ENCODE measurements around the gene ABCA9. TPM values are rescaled to one million over a fixed set of nuclear protein-coding genes. Genes with fewer than 3 reads are reported as not detected.
"Not testable (repeated sequence)": the region's sequence is repeated elsewhere in the genome, so short reads cannot be mapped to it uniquely, and the experiment has no call there.

The ABCA9 gene
- total RNA-seq (2014; rRNA removed; shearing (Covaris generic)), result not detected in 2 replicates

- in situ Hi-C loops (cut with HindIII; ENCODE audit: low sequenced_read_pairs), result no loop called here
Observed at GRCh38 chr17:69060822-69061221, at the start of gene ABCA9. Gene ABCA9, minus strand, starts transcription at chr17:69060927. Its CDS starts 9,801 bp downstream, at chr17:69051126.

GRCh38 chr17:69105907-69106730, 45.4 kb upstream of the ABCA9 start:
- DNase-seq (ENCODE audit: low spot score), result no peak
- in situ Hi-C loops (cut with HindIII; ENCODE audit: low sequenced_read_pairs), result no loop called here

More at GRCh38 chr17:69060822-69061221, at the start of gene ABCA9:
- peak; percentile 32 for DNase-seq (ENCODE audit: low spot score)

GRCh38 chr17:69103557-69104233, 43.0 kb upstream of the ABCA9 start:
- peak; percentile 8 for DNase-seq (ENCODE audit: low spot score)
- in situ Hi-C loops (cut with HindIII; ENCODE audit: low sequenced_read_pairs), result no loop called here

GRCh38 chr17:69098625-69099024, 37.9 kb upstream of the ABCA9 start:
- in situ Hi-C loops (cut with HindIII; ENCODE audit: low sequenced_read_pairs), result no loop called here
- no peak for DNase-seq (ENCODE audit: low spot score)

- in situ Hi-C loops (cut with HindIII; ENCODE audit: low sequenced_read_pairs), result no loop called here
- DNase-seq (ENCODE audit: low spot score), result no peak
Observed at GRCh38 chr17:69096541-69096940, 35.8 kb upstream of the ABCA9 start.

GRCh38 chr17:69093995-69094394, 33.3 kb upstream of the ABCA9 start:
- no peak for DNase-seq (ENCODE audit: low spot score)
- in situ Hi-C loops (cut with HindIII; ENCODE audit: low sequenced_read_pairs), result no loop called here

GRCh38 chr17:69093279-69093789, 32.6 kb upstream of the ABCA9 start:
- DNase-seq (ENCODE audit: low spot score), result no peak
- in situ Hi-C loops (cut with HindIII; ENCODE audit: low sequenced_read_pairs), result no loop called here

- DNase-seq (ENCODE audit: low spot score), result no peak
- in situ Hi-C loops (cut with HindIII; ENCODE audit: low sequenced_read_pairs), result no loop called here
Observed at GRCh38 chr17:69090365-69090764, 29.6 kb upstream of the ABCA9 start.

GRCh38 chr17:69088643-69089200, 28.0 kb upstream of the ABCA9 start:
- DNase-seq (ENCODE audit: low spot score), result no peak
- in situ Hi-C loops (cut with HindIII; ENCODE audit: low sequenced_read_pairs), result no loop called here

GRCh38 chr17:69086641-69087040, 25.9 kb upstream of the ABCA9 start:
- in situ Hi-C loops (cut with HindIII; ENCODE audit: low sequenced_read_pairs), result no loop called here
- DNase-seq (ENCODE audit: low spot score), result no peak

GRCh38 chr17:69084911-69085310, 24.2 kb upstream of the ABCA9 start:
- in situ Hi-C loops (cut with HindIII; ENCODE audit: low sequenced_read_pairs), result no loop called here

GRCh38 chr17:69082696-69083095, 22.0 kb upstream of the ABCA9 start:
- no peak for DNase-seq (ENCODE audit: low spot score)
- in situ Hi-C loops (cut with HindIII; ENCODE audit: low sequenced_read_pairs), result no loop called here

More at GRCh38 chr17:69084911-69085310, 24.2 kb upstream of the ABCA9 start:
- DNase-seq (ENCODE audit: low spot score), result no peak

- no peak for DNase-seq (ENCODE audit: low spot score)
- in situ Hi-C loops (cut with HindIII; ENCODE audit: low sequenced_read_pairs), result no loop called here
Observed at GRCh38 chr17:69078864-69079263, 18.1 kb upstream of the ABCA9 start.

GRCh38 chr17:69075823-69076222, 15.1 kb upstream of the ABCA9 start:
- no peak for DNase-seq (ENCODE audit: low spot score)
- in situ Hi-C loops (cut with HindIII; ENCODE audit: low sequenced_read_pairs), result no loop called here

GRCh38 chr17:69073392-69073791, 12.7 kb upstream of the ABCA9 start:
- DNase-seq (ENCODE audit: low spot score); in situ Hi-C loops (cut with HindIII; ENCODE audit: low sequenced_read_pairs): not testable (repeated sequence)

- in situ Hi-C loops (cut with HindIII; ENCODE audit: low sequenced_read_pairs); DNase-seq (ENCODE audit: low spot score): not testable (repeated sequence)
Observed at GRCh38 chr17:69072803-69073256, 12.1 kb upstream of the ABCA9 start.

GRCh38 chr17:69071233-69071586, 10.5 kb upstream of the ABCA9 start:
- in situ Hi-C loops (cut with HindIII; ENCODE audit: low sequenced_read_pairs); DNase-seq (ENCODE audit: low spot score): not testable (repeated sequence)

GRCh38 chr17:69070378-69071232, 9.9 kb upstream of the ABCA9 start:
- DNase-seq (ENCODE audit: low spot score); in situ Hi-C loops (cut with HindIII; ENCODE audit: low sequenced_read_pairs): not testable (repeated sequence)

GRCh38 chr17:69069226-69069750, 8.6 kb upstream of the ABCA9 start:
- in situ Hi-C loops (cut with HindIII; ENCODE audit: low sequenced_read_pairs), result no loop called here
- DNase-seq (ENCODE audit: low spot score), result no peak
